ENCODE data around the gene TATDN3.
"Not testable (repeated sequence)": the region's sequence is repeated elsewhere in the genome, so short reads cannot be mapped to it uniquely, and the experiment has no call there.

Gene TATDN3

DNA sequence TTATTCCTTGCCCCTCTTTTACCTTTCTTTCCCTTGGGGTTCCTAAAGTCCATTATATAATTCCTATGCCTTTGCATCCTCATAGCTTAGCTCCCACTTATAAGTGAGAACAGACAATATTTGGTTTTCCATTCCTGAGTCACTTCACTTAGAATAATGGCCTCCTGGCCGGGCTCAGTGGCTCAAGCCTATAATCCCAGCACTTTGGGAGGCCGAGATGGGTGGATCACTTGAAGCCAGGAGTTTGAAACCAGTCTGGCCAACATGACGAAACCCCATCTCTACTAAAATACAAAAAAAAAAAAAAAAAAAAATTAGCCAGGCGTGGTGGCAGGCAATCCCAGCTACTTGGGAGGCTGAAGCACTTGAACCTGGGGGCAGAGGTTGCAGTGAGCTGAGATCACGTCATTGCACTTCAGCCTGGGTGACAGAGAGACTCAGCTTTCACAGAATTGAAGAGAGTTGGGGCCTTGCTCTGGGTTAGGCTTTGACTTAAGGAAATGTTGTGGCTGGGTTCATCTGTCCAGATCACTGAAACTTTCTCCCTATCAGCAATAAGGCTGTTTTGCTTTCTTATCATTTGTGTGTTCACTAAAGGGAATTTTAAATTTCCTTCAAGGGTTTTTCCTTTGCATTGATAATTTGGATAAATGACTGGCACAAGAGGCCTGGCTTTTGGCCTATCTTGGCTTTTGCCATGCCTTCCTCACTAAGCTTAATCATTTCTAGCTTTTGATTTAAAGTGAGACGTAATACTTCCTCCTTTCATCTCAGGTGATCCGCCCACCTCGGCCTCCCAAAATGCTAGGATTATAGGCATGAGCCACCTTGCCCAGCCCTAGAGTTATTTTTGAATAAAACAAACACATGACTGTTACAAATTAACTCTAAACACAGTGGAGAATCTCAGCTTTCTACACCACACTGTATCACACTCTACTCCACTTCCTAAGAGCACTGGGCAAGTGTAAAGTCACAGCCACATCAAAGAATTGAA, 41.8 kb downstream of the TATDN3 start:
- DNase-seq = not testable (repeated sequence)

DNA sequence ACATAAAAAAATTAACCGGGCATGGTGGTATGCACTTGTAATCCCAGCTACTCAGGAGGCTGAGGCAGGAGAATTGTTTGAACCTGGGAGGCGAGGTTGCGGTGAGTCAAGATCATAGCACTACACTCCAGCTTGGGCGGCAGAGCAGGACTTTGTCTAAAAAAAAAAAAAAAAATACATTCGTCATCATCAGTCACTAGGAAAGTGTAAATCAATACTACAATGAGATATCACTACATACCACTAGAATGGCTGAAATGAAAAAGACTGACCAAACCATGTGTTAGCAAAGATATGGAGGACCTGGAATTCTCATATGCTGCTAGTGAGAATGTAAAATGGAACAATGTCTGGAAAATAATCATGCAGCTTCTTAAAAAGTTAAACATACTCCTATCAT, 46.5 kb downstream of the TATDN3 start:
- no peak for DNase-seq

DNA sequence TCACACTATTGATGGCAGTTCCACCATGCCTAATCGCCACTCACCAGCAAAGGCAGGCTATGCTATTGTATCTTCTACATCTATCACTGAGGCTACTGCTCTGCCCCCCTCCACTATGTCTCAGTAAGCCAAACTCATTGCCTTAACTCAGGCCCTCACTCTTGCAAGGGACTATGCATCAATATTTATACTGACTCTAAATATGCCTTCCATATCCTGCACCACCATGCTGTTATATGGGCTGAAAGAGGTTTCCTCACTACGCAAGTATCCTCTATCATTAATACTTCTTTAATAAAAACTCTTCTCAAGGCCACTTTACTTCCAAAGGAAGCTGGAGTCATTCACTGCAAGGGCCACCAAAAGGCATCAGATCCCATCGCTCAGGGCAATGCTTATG, 52.8 kb downstream of the TATDN3 start:
- DNase-seq = not testable (repeated sequence)

DNA sequence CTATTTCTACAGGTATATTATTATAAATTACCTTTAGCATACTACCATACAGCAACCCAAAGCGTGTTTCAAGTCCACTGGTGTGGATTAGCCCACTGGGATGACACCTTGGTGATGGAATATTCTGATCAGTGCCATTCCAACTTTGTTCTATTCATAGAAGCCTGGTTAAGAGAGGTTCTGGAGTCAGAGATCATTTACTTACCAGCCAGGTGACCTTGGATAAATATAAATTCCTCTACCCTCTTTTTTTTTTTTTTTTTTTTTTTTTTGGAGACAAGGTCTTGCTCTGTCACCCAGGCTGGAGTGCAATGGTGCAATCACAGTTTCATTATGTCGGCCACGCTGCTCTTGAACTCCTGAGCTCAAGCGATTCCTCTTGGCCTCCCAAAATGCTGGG, 55.9 kb downstream of the TATDN3 start, which contains the start of gene SPATA45:
Gene SPATA45, minus strand, starts transcription at position 101 of the 400 bp plus-strand sequence. CDS start 11,500 bp downstream, outside the sequence.
- DNase-seq = no peak

DNA sequence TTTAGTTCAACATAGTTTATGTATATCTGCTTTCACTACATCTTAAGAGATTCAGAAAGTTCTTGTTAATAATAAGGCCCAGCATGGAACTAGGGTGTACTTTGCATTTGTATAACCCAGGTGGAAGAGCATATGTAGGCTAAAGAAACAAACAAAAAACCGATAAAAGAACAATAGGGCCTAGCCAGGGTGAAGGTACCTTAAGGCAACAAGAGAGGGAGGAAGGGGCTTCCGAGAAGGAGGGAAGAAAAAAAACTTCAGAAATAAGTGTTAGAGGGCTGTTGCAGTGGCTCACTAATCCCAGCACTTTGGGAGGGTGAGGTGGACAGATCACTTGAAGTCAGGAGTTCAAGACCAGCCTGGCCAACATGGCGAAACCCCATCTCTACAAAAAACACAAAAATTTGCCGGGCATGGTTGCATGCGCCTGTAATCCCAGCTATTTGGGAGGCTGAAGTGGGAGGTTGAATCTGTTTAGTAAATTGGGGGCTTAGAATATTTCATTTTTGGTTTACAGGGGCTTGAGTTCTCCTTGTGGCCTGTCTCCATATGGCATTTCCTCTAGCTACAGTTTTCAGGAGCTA, 60.5 kb downstream of the TATDN3 start:
- no peak for DNase-seq

DNA sequence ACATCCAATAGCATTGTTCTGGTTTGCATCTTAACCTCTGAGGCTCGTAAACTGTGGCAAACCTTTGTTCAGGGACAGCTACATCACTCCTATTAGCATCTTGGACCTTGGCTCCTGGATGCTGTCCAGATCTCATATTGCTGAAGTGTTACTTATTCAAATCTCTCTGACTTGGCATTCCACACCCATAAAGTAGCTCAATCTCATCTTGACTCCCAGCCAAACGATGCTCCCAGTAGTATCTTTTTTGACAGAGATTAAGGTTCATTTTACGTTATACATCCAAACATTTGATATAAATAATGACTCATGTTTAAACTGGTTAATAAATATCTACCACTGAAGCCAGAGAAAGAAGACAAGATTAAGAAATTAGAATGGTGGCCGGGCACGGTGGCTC, 62.0 kb downstream of the TATDN3 start:
- no peak for DNase-seq

DNA sequence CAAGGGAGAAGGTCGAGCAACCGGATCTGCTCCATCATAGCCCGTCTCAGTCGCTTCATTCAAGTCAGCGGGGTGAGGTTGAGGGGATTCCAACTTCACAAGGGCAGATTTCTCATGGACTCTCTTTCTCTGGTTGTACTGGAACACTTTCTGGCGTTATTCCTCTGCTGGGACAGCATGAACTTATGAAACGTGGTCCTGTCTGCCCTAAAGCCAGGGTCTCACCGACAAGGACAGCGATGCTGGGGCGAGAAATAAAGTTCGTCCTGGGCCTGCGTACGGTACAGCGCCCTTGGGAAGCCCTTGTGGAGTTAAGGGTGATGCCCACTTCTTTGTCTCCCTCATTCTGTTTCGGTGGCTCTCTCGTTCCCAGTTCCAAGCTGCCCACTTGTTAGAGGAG, 65.1 kb downstream of the TATDN3 start:
- no peak for DNase-seq

DNA sequence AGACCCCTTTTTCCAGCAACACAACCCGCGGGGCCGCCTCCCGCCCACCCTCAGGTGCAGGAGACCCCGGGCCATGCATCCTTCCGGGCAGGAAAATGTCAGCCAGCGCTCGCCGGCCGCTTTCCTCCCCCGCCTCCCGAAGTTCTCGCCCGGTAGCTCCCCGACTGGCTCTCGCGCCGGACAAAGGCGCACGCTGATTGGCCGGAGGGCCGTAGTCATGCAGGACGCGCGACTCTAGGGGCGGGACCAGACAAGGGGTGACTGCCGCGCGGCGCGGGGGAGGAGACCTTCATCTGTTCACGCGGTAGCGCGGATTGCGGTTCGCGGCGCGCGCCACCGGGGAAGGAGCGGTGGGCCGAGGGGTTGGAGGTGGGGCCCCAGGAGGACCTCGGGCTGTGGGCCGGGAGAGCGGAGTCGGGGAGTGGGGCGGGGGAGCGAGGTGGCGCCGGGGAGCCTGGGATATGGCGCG, 66.3 kb downstream of the TATDN3 start, which contains the start of gene FLVCR1:
Gene FLVCR1, plus strand, starts transcription at position 284 of the 469 bp plus-strand sequence. Its CDS starts 178 bp downstream, at position 462.
- DNase-seq = peak; percentile 99

DNA sequence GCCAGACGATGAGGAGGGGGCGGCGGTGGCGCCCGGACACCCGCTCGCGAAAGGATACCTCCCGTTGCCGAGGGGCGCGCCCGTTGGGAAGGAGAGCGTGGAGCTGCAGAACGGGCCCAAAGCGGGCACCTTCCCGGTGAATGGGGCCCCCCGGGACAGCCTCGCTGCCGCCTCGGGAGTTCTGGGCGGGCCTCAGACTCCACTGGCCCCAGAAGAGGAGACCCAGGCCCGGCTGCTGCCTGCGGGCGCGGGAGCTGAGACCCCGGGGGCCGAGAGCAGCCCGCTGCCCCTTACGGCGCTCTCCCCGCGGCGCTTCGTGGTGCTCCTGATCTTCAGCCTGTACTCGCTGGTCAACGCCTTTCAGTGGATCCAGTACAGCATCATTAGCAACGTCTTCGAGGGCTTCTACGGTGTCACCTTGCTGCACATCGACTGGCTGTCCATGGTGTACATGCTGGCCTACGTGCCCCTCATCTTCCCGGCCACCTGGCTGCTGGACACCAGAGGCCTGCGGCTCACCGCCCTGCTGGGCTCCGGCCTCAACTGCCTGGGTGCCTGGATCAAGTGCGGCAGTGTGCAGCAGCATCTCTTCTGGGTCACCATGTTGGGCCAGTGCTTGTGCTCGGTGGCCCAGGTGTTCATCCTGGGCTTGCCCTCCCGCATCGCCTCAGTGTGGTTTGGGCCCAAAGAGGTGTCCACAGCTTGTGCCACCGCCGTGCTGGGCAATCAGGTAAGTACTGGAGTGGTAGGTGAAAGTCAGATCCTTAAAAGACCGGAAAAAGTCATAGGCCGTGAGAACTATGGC, 67.0 kb downstream of the TATDN3 start:
- peak; percentile 76 for DNase-seq

DNA sequence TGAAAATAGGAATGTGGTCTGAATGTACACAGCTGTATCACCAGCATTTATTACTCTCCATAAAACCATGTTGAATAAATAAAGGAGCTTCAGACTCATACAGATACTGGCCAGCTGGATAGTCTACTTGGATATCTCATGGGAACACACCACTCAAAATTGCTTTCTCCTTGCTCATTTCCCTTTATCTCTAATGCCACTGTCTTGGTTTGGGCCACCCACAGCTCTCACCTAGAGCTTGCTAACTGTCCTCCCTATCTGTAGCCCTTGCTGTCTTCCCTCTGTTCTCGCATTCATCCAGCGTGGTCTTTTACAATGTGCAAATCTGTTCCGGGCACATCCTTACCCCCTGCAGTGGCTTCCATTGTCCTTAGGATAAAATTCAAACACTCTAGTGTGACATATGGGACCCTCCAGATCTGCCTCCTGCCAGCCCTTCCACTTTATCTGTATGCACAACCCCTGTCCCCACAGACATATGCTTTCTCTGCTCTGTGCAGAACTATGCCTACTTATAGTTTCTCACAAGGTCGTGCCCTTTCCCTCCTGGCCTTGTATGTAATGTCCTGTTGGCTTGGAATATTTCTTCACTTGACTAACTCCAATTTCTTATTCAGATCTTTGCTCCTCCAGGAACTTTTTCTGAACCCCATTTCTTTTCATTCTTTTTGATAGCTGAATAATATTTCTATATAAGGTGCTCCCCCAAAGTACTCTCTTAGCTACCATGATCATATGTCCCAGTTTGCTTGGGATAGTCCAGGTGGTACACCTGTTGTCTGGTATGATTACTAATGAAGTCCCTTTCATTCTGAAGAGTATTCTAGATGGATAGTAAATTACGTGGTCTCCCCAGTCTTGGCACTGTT, 69.3 kb downstream of the TATDN3 start:
- DNase-seq = peak; percentile 81

DNA sequence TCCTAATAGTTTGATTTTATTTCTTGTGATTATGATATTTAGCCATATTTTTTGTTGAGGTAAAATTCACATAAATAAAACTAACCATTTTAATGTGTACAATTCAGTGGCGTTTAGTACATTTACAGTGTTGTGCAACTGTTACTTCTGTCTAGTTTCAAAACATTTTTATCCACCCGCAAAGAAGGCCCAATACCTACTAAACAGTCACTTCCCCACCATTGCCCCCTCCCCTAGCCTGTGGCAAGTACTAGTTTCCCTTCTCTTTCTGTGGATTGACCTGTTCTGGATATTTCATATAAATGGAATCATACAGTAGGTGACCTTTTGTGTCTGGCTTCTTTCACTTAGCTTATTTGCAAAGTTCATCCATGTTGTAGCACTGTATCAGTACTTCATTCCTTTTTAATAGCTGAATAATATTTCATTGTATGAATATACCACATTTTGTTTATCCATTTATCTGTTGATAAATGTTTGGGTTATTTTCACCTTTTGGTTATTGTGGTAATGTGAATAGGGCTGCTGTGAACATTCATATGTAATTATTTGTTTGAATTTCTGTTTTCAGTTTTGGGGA, 70.5 kb downstream of the TATDN3 start:
- no peak for DNase-seq

DNA sequence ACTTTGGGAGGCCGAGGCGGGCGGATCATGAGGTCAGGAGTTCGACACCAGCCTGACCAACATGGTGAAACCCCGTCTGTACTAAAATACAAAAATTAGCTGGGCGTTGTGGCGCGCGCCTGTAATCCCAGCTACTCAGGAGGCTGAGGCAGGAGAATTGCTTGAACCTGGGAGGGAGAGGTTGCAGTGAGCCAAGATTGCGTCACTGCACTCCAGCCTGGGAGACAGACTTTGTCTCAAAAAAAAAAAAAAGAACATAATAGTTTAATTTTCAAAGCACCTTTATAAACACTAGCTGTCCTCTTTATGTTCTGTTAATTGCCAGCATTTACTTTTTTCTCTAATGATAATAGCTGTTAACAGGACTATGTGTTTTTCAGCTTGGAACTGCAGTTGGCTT, 71.7 kb downstream of the TATDN3 start:
- DNase-seq = not testable (repeated sequence)

DNA sequence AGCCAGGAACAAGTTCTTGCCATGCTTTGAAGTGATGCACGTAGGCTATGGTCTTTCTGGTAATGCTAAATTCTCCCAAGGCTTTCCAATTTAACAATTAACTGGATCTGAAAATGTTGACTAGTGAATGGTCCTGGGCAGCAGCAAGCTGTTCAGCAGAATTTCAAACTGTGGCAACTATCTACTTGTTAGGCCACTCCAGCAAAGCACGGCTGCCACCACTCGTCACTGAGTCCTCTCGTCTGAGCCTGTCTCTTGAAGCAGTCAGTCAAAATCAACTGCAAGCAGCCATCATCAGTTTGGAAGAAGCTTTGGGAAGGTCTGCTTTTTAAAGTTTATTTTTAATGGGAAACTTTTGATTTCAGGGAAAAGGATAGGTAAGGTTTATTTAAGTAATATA, 72.5 kb downstream of the TATDN3 start:
- DNase-seq = no peak
